ENCODE measurements around the gene ARL6. TPM values are rescaled to one million over a fixed set of nuclear protein-coding genes. Genes with fewer than 3 reads are reported as not detected.

ARL6 gene
- total RNA-seq, 4 donors from 2014 or later = 14.6 to 42.5 (median 19.7) TPM

- H3K27me3 ChIP-seq = no peaks in the 10 kb centered on the region
- no peaks in the 10 kb centered on the region for H3K4me1 ChIP-seq
- TF ChIP-seq POLR2A (IDR thresholded peaks at IDR 0.05) (no peak), CTCF (IDR thresholded peaks at IDR 0.05) (no peak)
- no peak overlapping the region for H3K27ac ChIP-seq
- peaks cover 0 to 3% of the 10 kb centered on the region in 2 donors for H3K9me3 ChIP-seq
- no peak overlapping the region for H3K4me3 ChIP-seq
- no peak for DNase-seq
- intact Hi-C loops (cut with DNase I; ENCODE audit: low total_unique reads) = no loop called here
- no peaks in the 10 kb centered on the region for H3K36me3 ChIP-seq
Measured at GRCh38 chr3:97848779-97849178, 84.2 kb downstream of the ARL6 start.

Other genes with a start within 250 kb of the ARL6 start
- 10 to 100 TPM; 17.4 to 41.5 (median 38.1) TPM for gene CRYBG3, start 57.3 kb downstream of the ARL6 start, total RNA-seq
- gene RIOX2, start 207.7 kb downstream of the ARL6 start, total RNA-seq = 10 to 100 TPM in 3 of 4 donors, 1 to 10 TPM in 1; 8.8 to 35.5 (median 22.1) TPM